T-helper 22 cell (primary cell): Measurements from ENCODE around the gene RIOK1.
"Not testable (repeated sequence)": the region's sequence is repeated elsewhere in the genome, so short reads cannot be mapped to it uniquely, and the experiment has no call there.

ENCODE experiments used
- DNase-seq: peaks from one replicate; pipeline ENCODE4 v3.0.0-alpha.2; 2020; ENCODE audit warnings: low read depth

The RIOK1 gene

DNA sequence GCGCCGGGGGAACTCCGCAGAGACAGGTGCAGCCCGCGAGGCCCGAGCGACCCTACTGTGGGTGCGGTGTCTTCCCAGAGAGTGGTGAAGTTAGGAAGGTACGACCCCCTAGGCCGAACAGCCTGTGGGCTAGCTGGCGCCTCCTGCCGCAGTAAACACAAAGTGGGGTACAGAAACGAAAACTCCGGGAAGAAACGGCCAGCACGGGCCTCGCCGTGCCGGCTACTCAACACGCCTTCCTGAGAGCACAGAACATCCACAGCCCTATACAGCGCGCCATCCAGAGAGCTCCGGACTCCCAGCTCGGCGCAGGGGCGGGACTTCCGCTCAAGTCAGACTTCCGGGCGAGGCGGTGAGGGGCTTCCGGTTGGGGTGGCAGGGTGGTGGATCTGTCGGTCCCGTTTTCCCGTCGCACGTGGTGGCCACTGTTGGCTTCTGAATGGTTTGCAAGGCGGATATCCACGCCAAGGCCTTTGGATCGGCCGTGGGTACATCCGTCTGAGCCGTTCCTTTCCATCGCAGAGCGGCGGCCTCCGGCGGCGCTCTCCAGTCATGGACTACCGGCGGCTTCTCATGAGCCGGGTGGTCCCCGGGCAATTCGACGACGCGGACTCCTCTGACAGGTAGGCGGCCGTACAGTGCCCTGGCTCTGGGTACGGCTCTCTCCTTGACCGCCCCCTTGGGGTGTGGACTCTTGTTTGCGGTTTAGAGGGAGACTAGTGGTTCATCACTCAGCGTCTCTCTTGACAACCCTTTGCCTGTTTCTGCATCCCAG, at the start of gene RIOK1, which contains the start of gene CAGE1:
TSS of gene RIOK1 (plus strand) at position 358 of the 775 bp plus-strand sequence. CDS start at position 553, 195 bp downstream.
TSS of gene CAGE1 (minus strand) at position 292 of the 775 bp plus-strand sequence. CDS start 2,569 bp downstream, outside the sequence.
- DNase-seq, result peak; percentile 90

DNA sequence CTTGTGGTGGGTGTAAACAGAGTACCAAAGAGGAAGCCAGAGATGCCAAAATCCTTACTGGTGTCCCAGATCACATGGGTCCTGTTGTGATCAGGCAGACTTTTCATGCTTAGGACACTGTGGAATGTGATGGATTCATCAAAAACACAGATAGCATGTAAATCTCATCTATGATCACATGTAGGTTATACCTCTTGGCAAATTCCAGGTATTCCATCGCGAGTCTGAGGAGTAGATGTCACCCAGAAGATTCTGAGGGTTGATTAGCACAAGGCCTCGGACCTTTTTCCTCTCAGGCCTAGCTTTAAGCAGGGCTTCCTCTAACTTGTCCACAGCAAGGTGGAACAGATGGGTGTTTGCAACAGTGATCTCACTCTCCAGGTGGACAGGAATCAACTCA, 48.3 kb upstream of the RIOK1 start:
- no peak for DNase-seq

DNA sequence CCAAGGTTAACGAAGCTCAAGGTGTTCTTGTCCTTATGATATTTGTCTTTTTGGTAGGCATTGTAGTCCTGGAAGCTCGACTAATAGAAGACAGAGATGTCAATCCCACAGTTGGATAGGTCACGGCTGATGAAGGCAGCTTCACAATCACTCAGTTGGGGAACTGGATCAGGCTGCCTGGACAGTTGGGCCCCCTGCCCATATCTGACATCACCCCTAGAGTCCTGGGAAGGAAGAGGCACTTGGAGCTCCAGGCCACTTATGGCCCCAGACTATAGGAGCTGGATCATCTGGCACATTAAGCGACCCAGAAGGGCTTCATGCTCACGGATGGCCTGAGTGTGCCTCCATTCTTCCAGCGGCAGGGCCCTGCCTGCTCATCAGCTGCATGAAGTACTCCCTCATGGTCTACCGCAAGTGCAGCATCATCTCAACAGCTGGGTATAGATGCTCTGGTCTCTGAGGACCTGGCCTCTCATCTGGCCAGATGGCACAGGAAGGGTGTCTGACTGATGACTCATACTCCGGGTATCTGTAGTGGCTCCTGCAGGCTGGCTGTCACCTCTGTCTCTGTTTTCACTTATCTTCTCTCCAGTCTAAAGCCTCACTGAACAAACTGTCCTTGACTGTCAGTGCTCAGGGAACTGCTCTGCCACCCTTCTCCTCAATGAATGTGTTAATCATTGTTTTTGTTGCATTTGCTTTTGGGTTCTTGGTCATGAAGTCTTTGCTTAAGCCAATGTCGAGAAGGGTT, 47.4 kb upstream of the RIOK1 start:
- no peak for DNase-seq

DNA sequence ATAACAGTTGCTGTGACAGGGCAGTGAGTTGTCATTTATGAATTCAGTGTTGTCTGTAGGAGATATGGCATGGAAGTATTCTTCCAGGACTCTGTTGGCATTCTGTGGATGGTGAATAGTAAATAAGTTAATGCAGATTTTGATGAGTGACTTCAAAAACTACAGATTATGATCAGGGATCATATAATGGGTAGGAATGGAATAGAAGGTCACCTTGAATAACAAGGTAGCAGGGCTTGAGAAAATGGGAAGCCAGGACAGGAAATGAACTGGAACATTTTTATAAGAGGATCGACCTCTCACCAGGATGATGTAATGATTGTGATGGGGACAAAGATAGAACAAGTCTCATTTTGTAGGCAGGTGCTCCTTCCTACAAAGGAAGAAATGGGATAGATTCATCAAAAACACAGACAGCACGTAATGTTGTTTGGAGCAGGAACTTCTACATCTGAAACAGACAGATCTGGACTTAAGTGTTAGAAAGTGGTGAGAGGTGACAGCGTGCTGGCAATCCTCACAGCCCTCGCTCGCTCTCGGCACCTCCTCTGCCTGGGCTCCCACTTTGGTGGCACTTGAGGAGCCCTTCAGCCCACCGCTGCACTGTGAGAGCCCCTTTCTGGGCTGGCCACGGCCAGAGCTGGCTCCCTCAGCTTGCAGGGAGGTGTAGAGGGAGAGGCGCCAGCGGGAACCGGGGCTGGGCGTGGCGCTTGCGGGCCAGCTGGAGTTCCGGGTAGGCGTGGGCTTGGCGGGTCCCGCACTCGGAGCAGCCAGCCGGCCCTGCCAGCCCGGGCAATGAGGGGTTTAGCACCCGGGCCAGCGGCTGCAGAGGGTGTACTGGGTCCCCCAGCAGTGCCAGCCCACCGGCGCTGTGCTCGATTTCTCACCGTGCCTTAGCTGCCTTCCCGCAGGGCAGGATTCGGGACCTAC, 45.8 kb upstream of the RIOK1 start:
- no peak for DNase-seq

DNA sequence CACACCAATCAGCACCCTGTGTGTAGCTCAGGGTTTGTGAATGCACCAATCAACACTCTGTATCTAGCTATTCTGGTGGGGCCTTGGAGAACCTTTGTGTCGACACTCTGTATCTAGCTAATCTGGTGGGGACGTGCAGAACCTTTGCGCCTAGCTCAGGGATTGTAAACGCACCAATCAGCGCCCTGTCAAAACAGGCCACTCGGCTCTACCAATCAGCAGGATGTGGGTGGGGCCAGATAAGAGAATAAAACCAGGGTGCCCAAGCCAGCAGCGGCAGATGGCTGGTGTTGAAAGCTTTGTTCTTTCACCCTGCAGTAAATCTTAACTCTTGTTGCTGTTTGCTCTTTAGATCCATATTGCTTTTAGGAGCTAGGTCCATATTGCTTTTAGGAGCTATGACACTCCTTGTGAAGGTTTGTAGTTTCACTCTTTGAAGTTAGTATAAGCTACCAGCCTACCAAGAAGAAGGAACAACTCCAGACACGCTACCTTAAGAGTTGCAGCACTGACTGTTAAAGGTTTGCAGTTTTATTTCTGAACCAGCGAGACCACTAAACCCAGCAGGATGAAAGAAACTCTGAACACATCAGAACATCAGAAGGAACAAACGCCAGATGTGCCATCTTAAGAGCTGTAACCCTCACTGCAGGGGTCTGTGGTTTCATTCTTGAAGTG, 44.7 kb upstream of the RIOK1 start:
- DNase-seq, result not testable (repeated sequence)

DNA sequence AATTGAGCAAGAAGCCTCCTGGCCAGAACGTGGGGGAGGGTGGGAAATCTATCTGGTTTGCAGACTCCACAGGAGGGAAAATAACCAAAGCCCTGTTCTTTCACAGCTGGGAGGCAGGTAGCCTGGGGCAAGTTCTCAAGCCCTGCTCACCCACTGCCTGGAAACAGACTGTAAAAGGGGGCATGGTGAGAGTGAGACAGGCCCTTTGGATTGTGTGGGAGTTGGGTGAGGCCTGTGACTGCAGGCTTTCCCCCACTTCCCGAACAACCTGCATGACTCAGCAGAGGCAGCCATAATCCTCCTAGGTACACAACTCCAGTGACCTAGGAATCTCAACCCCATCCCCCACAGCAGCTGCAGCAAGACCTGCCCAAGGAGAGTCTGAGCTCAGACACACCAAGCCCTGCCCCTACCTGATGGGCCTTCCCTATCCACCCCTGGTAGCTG, 42.0 kb upstream of the RIOK1 start:
- not testable (repeated sequence) for DNase-seq

DNA sequence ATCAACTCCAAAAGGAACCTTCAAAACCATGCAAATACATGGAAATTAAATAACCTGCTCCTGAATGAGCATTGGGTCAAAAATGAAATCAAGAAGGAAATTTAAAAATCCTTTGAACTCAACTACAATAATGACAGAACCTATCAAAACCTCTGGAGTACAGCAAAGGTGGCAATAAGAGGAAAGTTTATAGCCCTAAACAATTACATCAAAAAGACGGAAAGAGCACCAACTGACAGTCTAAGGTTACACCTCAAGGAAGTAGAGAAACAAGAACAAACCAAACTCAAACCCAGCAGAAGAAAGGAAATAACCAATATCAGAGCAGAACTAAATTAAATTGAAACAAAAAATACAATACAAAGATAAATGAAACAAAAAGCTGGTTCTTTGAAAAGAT, 39.0 kb upstream of the RIOK1 start:
- DNase-seq, result not testable (repeated sequence)

DNA sequence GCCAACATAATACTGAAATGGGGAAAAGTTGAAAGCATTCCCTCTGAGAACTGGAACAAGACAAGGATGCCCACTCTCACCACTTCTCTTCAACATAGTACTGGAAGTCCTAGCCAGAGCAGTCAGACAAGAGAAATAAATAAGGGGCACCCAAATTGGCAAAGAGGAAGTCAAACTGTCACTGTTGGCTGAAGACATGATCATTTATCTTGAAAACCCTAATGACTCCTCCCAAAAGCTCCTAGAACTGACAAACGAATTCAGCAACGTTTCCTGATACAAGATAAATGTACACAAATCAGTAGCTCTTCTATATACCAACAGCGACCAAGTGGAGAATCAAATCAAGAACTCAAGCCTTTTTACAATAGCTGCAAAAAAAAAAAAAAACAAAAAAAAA, 37.7 kb upstream of the RIOK1 start:
- not testable (repeated sequence) for DNase-seq

DNA sequence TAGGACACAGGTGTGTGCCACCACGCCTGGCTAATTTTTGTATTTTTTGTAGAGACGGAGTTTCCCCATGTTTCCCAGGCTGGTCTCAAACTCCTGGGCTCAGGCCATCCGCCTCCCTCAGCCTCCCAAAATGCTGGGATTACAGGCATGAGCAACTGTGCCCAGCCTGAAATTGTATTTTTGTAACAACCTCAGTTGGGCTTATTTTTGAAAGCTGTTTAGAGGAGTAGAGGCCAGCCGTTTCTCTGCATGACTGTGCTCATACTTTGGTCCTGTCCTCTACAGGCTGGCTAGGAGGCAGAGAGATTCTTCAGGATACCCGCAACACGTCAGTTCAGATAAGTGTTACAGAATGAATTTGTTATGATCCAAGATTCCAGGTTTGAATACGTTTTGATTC, 22.2 kb upstream of the RIOK1 start:
- no peak for DNase-seq

DNA sequence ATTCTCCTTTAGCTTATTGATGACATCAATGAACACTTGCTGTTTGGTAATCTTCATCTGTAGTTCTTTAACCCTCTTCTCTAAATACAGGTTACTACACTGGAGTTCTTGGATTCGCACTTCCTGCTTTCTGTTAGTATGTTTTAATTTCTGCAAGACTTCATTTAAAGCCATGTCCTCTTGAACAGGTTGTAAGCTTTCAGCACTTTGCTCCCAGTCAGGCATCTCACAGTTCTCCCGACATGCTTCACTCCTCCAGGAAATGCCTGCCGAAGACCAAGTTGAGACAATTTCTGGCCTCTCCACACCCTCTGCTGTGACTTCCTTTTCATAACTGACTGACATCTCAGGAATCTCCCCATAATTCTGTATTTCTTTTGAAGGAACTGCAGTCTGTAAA, 15.9 kb upstream of the RIOK1 start:
- DNase-seq, result no peak

DNA sequence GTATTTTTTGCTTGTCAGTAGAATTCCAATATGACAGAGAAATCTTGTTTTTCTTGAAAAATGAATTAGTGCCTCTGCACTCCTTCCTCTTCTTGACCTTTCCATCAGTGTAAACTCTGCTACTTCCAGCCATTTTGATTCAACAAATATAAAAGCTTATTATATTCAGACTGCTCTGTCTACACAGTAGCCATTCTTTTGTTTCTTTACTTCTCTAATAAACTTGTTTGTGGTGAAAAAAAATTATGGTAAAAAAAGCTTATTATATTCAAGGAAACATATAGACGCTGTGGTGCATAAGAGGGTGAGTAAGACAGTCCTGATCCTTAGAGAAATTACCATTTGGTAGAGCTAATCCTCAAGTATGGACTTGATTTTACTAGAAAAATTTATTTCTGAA, 11.6 kb upstream of the RIOK1 start:
- no peak for DNase-seq

DNA sequence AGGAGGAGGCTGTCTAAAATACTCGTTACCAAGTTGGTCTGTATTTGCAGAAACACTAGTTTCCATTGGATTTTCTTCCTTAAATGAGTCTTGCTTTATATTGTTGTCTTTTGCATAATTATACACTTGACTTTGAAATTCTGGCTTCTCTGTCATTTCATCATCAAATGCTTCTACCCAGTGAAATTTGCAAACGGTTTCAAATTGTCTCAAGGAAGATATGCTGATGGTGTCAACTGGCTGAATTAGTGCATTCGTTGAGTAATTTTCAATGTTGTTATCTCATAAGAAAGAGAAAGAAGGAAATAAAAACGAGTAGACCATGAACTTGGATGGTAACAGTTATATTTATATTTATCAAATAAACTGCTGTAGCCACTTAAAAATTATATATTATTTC, 10.9 kb upstream of the RIOK1 start:
- no peak for DNase-seq

DNA sequence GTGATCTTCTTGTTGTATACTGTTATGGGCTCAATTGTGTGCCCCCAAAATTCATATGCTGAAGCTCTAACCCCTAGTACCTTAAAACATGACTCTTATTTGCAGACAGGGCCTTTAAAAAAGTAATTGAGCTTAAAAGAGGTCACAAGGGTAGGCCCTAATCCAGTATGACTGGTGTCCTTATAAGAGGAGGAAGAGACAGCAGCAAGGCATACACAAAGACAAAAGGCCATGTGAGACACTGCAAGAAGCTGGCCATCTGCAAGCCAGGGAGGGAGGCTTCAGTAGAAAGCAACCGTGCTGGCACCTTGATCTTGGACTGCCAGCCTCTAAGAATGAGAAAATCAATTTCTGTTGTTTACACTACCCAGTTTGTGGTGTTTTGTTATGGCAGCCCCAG, 8.5 kb upstream of the RIOK1 start:
- no peak for DNase-seq

DNA sequence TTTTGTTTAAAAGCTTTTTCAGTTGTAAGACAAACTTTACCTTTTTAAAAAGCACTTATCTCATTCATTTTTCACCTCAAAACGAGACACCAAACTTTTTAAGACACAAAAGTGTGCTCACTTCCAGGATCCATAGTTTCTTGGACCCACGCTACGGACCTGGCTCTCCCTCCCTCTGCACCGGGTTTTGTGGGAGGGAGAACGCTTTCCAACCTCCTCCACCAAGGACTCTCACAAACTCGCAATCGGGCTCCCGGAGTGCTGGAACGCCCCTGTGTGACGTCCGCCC, 502 bp upstream of the RIOK1 start:
- DNase-seq, result no peak

DNA sequence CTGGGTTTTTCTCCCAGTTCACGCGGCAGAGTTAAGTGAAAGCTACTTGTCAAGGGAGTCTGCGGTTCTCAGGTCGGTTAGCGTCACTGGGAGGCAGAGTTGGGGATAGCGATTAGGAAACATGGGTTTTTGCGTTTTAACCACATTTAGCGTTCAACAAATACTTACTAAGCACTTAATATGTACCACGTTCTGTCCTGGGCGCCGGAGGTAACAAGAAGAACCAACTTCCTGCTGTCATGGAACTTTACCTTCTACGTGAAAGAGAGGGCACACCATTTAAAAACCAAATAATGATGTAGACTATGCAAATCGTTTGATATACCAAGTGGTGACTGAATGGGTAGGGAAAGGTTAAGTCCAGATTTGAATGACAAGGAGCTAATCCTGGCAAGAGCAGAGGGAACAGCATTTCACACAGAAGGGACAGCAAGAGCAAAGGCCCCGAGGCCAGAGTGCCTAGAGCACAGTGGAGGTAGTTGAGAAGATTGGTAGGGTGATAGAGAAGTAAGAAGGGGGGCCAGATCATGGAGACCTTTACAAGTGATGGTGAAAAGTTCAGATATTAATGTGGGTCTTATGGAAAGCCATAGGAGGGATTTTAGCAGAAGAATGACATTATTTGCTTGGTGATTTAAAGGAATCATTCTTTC, 744 bp downstream of the RIOK1 start:
- DNase-seq, result no peak

DNA sequence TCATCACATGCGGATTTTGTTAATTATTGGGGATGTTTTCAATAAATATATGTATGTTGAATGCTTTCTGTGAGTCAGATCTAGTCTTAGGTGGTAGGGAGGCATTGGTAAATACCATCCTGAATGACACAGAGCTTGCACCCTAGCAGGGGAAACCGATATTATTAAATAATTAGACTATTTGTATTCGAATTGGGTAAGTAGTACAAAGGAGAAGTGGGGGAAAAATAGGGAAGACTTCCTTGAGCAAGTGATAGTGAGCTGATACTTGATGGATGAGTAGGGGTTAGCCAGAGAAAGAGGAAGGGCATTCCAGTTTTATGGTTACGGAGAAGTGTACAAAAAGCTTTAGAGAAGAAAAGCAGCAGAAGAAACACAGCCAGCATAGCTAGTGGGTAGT, 1.5 kb downstream of the RIOK1 start:
- DNase-seq, result no peak

DNA sequence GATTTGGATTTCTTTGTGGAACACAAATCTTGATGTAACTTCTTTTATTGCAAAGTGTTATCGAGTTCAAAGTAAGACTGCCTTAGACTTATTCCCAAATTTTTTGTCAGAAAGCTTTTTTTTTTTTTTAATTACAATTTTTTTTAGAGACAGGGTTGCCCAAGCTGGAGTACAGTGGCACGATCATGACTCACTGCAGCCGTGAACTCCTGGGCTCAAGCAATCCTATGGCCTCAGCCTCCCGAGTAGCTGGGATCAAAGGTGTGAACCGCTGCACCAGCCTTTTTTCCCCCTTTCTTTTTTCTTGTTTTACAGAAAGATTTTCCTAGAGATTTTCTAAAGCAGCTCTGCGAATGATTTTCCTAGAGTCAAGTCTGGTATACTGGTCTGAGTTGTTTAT, 2.8 kb downstream of the RIOK1 start:
- DNase-seq, result no peak

DNA sequence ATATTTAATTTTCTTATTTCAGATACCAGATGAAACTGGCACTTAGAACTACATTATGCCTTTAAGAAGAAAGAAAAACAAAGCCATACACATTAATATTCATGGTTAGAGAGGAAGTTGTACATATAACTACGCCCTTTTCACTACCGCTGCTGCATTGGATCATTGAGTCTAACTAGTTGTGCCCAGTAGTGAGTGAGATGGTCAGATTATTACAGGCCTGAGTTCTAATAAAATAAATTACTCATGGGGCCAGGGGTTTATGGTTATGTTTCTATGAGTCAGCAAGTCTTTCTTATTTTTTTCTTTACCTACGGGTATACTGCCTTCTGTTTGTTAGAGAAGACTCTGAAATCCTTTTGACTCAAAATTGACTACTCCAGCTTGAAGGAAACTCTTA, 11.5 kb downstream of the RIOK1 start:
- no peak for DNase-seq

DNA sequence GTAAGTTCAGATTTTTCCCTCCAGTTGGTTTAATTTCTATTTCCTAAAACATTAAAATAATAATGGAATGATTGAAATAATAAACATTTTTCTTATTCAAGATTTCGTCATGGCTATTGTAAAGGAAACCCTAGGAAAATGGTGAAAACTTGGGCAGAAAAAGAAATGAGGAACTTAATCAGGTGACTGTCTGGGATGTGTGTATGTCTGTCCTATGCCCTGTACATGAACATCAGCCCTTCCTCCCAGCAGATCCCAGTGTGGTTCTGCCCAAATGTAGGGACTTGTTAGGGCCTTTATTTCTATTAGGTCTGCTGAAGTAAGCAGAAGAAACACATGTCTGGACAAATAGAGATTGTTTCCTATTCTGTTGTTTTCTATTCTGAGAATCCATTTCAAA, 13.1 kb downstream of the RIOK1 start:
- no peak for DNase-seq

DNA sequence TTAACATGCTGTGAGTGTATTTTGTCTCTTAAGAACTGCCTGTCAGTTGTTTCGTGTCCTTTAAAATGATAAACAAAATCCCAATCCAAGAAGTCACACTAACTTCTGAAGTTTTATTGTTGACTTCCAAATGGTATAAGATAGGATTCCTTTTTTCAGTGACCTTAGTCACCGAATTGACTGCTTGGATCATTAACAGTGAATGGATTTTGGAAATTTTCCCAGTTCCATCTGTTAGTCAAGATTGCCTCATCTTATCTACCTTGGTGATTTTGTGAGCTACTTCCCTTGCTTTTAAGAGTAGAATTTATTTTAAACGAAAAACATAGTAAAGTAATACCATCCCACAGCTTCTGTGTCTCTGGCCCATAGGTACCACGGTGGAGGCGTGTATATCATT, 14.9 kb downstream of the RIOK1 start:
- no peak for DNase-seq

DNA sequence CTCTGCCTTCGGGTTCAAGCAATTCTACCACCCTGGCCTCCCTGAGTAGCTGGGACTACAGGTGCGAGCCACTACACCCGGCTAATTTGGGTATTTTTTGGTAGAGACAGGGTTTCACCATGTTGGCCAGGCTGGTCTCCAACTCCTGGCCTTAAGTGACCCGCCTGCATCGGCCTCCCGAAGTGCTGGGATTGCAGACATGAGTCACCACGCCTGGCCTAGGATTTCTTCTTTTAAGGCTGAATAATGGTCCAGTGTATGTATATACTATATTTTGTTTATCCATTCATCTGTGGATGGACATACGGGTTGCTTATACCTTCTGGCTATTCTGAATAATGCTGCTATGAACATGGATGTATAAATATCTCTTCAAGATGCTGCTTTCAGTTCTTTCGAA, 17.1 kb downstream of the RIOK1 start:
- no peak for DNase-seq
